Osteoblast (primary cell): ENCODE data around the gene GABBR2. TPM values are rescaled to one million over a fixed set of nuclear protein-coding genes. Genes with fewer than 3 reads are reported as not detected.

Experiments
- DNase-seq: peaks from one replicate; pipeline ENCODE4 v3.0.0; 2011; ENCODE audit warnings: low spot score, mixed read lengths; ENCODE audit not compliant: insufficient read length; ENCODE audit errors: missing footprints
- H2AFZ ChIP-seq: 2 replicates; pipeline ENCODE4 v1.6.0; 2011; ENCODE audit warnings: mild to moderate bottlenecking, low read length
- H3K27ac ChIP-seq: 2 replicates; pipeline ENCODE4 v1.5.1; 2011; ENCODE audit warnings: mild to moderate bottlenecking, low read depth, low read length, moderate library complexity
- H3K27me3 ChIP-seq: 2 replicates; pipeline ENCODE4 v1.6.0; 2012; ENCODE audit warnings: mild to moderate bottlenecking, control low read depth, inconsistent platforms, low read length, moderate library complexity; ENCODE audit not compliant: insufficient read depth
- H3K36me3 ChIP-seq: 2 replicates; pipeline ENCODE4 v1.5.1; 2011; ENCODE audit warnings: mild to moderate bottlenecking, low read length, control low read depth, moderate library complexity; ENCODE audit not compliant: insufficient read depth
- H3K4me1 ChIP-seq: 2 replicates; pipeline ENCODE4 v1.5.1; 2011; ENCODE audit warnings: mild to moderate bottlenecking, low read length, control low read depth, moderate library complexity; ENCODE audit not compliant: insufficient read depth
- H3K4me2 ChIP-seq: 2 replicates; pipeline ENCODE4 v1.6.0; 2011; ENCODE audit warnings: mild to moderate bottlenecking, low read length; ENCODE audit not compliant: insufficient read depth
- H3K4me3 ChIP-seq: fragments of 200-600 bp; sonication (generic); 3 replicates; pipeline ENCODE4 v1.5.1; 2012; ENCODE audit warnings: mild to moderate bottlenecking, low read length, inconsistent platforms; ENCODE audit not compliant: insufficient read depth
- H3K79me2 ChIP-seq: 2 replicates; pipeline ENCODE4 v1.6.0; 2012; ENCODE audit warnings: mild to moderate bottlenecking, low read length, control low read depth, inconsistent platforms; ENCODE audit not compliant: insufficient read depth
- H3K9me3 ChIP-seq: 2 replicates; pipeline ENCODE4 v1.5.1; 2011; ENCODE audit warnings: low read depth, low read length, control low read depth
- H4K20me1 ChIP-seq: 2 replicates; pipeline ENCODE4 v1.6.0; 2012; ENCODE audit warnings: mild to moderate bottlenecking, low read length, control low read depth; ENCODE audit not compliant: insufficient read depth
- CTCF ChIP-seq: IDR thresholded peaks from 2 replicates; pipeline ENCODE4 v1.5.1; 2011; ENCODE audit warnings: mild to moderate bottlenecking, low read depth, low read length, moderate library complexity; ENCODE audit errors: extremely low read depth
- total RNA-seq: library from RNA; depleted of rRNA; stranded (reverse); fragments of >200 nt; gene quantifications from 2 replicates; pipeline ENCODE4 v1.2.3, GENCODE V29; 2012

GABBR2 gene
- total RNA-seq, 1 donor = under 0.01 TPM

GRCh38 chr9:98318834-98319478 lies 389.8 kb downstream of the GABBR2 start:
- Histone ChIP-seq H3K4me3 (no peak overlapping the region), H3K27ac (no peak overlapping the region), H2AFZ (no peak overlapping the region), H3K4me1 (peaks cover 10% of the 10 kb centered on the region), H3K9me3 (no peaks in the 10 kb centered on the region), H3K36me3 (no peaks in the 10 kb centered on the region), H3K4me2 (no peak overlapping the region), H3K79me2 (no peaks in the 10 kb centered on the region), H3K27me3 (no peaks in the 10 kb centered on the region), H4K20me1 (no peaks in the 10 kb centered on the region)
- TF ChIP-seq CTCF = no peak
- peak; percentile 73 for DNase-seq

DNA sequence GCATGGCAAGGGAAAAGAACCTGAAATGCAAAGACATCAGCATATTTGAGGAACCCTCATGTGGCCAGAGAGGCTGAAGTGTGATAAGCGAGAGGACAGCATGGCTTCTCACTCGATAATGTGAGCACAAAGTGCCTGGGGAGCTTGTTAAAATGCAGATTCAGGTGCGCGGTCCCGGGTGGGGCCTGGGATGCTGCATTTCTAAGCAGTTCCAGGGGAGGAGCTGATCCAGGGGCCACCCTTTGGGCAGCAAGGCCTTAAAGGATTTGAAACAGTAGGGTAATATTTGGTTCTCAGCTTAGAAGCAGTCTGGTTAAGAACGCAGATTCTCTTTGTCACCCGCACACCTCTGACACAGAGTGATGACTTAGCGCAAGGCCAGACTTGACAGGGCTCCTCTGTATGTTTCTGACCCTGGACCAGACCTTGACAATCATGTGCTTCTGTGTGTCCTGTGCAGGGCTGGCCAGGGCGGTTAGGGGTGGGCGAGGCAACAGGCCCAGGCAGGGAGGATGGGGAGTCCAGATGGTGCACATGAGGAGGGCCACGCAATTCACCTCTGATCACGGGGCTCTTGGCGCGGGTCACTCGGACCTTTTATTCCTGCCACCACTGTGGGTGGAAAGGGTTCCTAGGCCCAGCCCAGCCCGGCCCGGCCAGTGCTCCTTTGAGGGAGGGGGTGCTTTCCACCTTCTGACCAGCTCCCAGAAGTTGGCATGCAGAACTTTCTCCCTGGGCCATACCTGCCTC lies 390.5 kb downstream of the GABBR2 start:
- no peaks in the 10 kb centered on the region for H3K79me2 ChIP-seq
- H3K27ac ChIP-seq = no peak overlapping the region
- no peaks in the 10 kb centered on the region for H3K36me3 ChIP-seq
- no peaks in the 10 kb centered on the region for H3K9me3 ChIP-seq
- no peak overlapping the region for H2AFZ ChIP-seq
- no peak for TF ChIP-seq CTCF
- H4K20me1 ChIP-seq = no peaks in the 10 kb centered on the region
- H3K27me3 ChIP-seq = no peaks in the 10 kb centered on the region
- H3K4me1 ChIP-seq = peaks cover 6% of the 10 kb centered on the region
- no peak overlapping the region for H3K4me3 ChIP-seq
- DNase-seq = no peak
- no peak overlapping the region for H3K4me2 ChIP-seq

- Histone ChIP-seq H3K4me3 (no peak overlapping the region), H3K4me2 (no peak overlapping the region), H3K4me1 (peaks cover 6% of the 10 kb centered on the region), H3K27ac (no peak overlapping the region), H3K9me3 (no peaks in the 10 kb centered on the region), H3K27me3 (no peaks in the 10 kb centered on the region), H4K20me1 (no peaks in the 10 kb centered on the region), H3K36me3 (no peaks in the 10 kb centered on the region), H2AFZ (no peak overlapping the region), H3K79me2 (no peaks in the 10 kb centered on the region)
- DNase-seq = peak; percentile 85
- no peak for TF ChIP-seq CTCF
Measured at GRCh38 chr9:98317134-98317857, 391.4 kb downstream of the GABBR2 start.
